ENCODE results near the gene MCRS1. TPM values are rescaled to one million over a fixed set of nuclear protein-coding genes. Genes with fewer than 3 reads are reported as not detected.

MCRS1 gene
- total RNA-seq, 1 experiment from 2014 or later: 86.8 TPM

DNA sequence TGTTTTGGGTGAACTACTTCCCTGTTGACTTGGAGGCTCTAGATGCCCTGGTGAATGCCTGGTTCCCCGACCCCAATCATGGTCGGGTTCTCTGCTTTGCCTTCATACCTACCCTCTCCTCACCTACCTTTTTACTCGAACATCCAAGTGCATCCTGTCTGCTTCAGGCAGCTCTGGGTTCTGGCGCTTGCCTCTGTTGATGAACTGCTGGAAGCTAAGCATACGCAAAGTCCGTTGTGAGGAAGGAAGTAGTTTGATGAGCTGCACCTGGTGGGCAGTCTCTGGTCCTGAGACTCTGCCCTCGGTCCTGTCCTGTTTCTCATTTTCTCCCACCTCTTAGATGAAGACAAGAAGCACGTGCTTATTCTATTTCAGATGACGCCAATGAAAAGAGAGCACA, 15.5 kb downstream of the MCRS1 start:
- no peaks in the 10 kb centered on the region for H4K20me1 ChIP-seq (ENCODE audit: low read length)
- DNase-seq (no peak), ATAC-seq (no peak)
- intact Hi-C loops (cut with micrococcal nuclease): loop anchor here (2.0 kb wide), 1 partner anchor 38 kb away; no protein-coding TSS in a partner anchor
- POLR2A ChIA-PET (ENCODE audit: unreplicated experiment): no interaction called here
- H3K4me3 ChIP-seq (ENCODE audit: low read length): no peak overlapping the region
- TF ChIP-seq EZH2phosphoT487 (IDR thresholded peaks at IDR 0.05; ENCODE audit: borderline replicate concordance, low read length) (no peak), EZH2 (IDR thresholded peaks at IDR 0.05; ENCODE audit: low read length, unreplicated experiment) (no peak)
- TF ChIP-seq, protein P1, sequence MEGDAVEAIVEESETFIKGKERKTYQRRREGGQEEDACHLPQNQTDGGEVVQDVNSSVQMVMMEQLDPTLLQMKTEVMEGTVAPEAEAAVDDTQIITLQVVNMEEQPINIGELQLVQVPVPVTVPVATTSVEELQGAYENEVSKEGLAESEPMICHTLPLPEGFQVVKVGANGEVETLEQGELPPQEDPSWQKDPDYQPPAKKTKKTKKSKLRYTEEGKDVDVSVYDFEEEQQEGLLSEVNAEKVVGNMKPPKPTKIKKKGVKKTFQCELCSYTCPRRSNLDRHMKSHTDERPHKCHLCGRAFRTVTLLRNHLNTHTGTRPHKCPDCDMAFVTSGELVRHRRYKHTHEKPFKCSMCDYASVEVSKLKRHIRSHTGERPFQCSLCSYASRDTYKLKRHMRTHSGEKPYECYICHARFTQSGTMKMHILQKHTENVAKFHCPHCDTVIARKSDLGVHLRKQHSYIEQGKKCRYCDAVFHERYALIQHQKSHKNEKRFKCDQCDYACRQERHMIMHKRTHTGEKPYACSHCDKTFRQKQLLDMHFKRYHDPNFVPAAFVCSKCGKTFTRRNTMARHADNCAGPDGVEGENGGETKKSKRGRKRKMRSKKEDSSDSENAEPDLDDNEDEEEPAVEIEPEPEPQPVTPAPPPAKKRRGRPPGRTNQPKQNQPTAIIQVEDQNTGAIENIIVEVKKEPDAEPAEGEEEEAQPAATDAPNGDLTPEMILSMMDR (conservative IDR thresholded peaks at IDR 0.05; ENCODE audit: low read depth, low read length): no peak
- H3K27me3 ChIP-seq (ENCODE audit: low read length): no peaks in the 10 kb centered on the region
- no peak overlapping the region for H3K4me2 ChIP-seq (ENCODE audit: low read length)
- no peaks in the 10 kb centered on the region for H3K79me2 ChIP-seq (ENCODE audit: low read length)
- no TSS peak for BruUV-seq (replicated peaks)
- H2AFZ ChIP-seq (ENCODE audit: low read length): no peak overlapping the region
- no peaks in the 10 kb centered on the region for H3K9me3 ChIP-seq (ENCODE audit: low read length)
- CTCF ChIA-PET: interaction anchor here (0.6 to 1.5 kb wide), 4 partner anchors 20 to 264 kb away, joined by 3 to 9 read pairs (median 4); no protein-coding TSS in a partner anchor
- H3K4me1 ChIP-seq (ENCODE audit: insufficient read depth, low read length): no peaks in the 10 kb centered on the region
- H3K36me3 ChIP-seq (ENCODE audit: low read depth, low read length): peaks cover 6% of the 10 kb centered on the region; the same call in 1 of the 2 replicates
- no peak overlapping the region for H3K9ac ChIP-seq (ENCODE audit: low read length)
- H3F3A ChIP-seq (ENCODE audit: low read length, unreplicated experiment): no peaks in the 10 kb centered on the region
- no peaks in the 10 kb centered on the region for H3K9me2 ChIP-seq (replicated peaks; ENCODE audit: low read length)
- H3K27ac ChIP-seq (ENCODE audit: low read length): no peak overlapping the region

DNA sequence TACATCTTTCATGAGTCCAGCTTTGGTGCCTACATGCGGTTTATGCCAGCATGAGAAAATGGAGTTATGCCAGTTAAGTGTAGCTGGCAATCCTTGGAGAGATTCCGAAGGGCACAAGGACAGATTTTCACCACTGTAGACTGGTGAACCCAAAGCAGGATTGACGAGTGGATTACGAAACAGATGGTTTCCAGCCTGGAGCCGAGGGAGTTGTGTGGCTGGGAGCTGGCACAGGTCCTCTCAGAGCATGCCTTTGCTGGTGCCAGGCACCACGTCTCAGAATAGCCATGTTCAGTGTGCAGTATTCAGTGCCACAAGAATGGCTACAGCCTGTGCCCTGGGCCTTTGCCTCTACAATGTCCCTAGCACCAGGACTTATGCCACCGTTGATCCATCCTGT, 15.9 kb downstream of the MCRS1 start:
- H3K9me2 ChIP-seq (replicated peaks; ENCODE audit: low read length): no peaks in the 10 kb centered on the region
- no peaks in the 10 kb centered on the region for H3K9me3 ChIP-seq (ENCODE audit: low read length)
- no peak overlapping the region for H3K27ac ChIP-seq (ENCODE audit: low read length)
- CTCF ChIA-PET: no interaction called here
- no peaks in the 10 kb centered on the region for H3F3A ChIP-seq (ENCODE audit: low read length, unreplicated experiment)
- POLR2A ChIA-PET (ENCODE audit: unreplicated experiment): interaction anchor here (0.5 kb wide), 1 partner anchor 37 kb away, joined by 3 read pairs; no protein-coding TSS in a partner anchor
- BruUV-seq (replicated peaks): no TSS peak
- H3K9ac ChIP-seq (ENCODE audit: low read length): no peak overlapping the region
- no peaks in the 10 kb centered on the region for H4K20me1 ChIP-seq (ENCODE audit: low read length)
- H2AFZ ChIP-seq (ENCODE audit: low read length): no peak overlapping the region
- H3K4me2 ChIP-seq (ENCODE audit: low read length): no peak overlapping the region
- no peaks in the 10 kb centered on the region for H3K79me2 ChIP-seq (ENCODE audit: low read length)
- intact Hi-C loops (cut with micrococcal nuclease): loop anchor here (2.0 kb wide), 1 partner anchor 37 kb away; no protein-coding TSS in a partner anchor
- no peak for TF ChIP-seq EZH2phosphoT487 (IDR thresholded peaks at IDR 0.05; ENCODE audit: borderline replicate concordance, low read length)
- no peak for TF ChIP-seq EZH2 (IDR thresholded peaks at IDR 0.05; ENCODE audit: low read length, unreplicated experiment)
- TF ChIP-seq, protein P1 (conservative IDR thresholded peaks at IDR 0.05; ENCODE audit: low read depth, low read length): no peak
- ATAC-seq (no peak), DNase-seq (peak; percentile 24)
- H3K27me3 ChIP-seq (ENCODE audit: low read length): no peaks in the 10 kb centered on the region
- H3K4me3 ChIP-seq (ENCODE audit: low read length): no peak overlapping the region
- peaks cover 6% of the 10 kb centered on the region; the same call in 1 of the 2 replicates for H3K36me3 ChIP-seq (ENCODE audit: low read depth, low read length)
- no peaks in the 10 kb centered on the region for H3K4me1 ChIP-seq (ENCODE audit: insufficient read depth, low read length)

DNA sequence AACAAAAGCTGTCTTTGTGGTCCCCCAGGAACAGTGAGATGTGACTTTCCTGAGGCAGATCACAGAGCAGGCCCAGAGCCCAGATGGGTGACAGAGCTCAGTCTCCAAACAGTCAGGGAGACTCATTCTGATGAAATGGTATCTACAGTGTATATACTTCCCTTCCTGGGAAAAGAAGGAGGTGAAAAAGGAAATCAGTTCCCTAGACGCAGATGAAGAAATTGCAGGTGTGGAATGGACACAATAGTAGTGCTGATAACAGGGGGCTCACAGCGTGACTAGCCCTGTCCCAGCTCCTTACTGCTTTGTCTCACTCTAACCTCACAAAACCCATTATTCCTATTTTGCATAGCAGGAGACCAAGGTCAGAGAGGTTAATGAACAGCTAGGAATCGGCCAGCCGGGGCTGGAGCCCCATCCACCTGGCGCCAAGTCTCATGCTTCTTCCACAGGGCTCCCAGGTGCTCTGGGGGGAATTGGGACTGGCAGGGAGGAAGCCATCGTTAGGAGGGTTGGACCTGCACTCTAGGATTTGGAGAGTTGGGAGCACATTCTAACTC, 17.2 kb downstream of the MCRS1 start:
- H3K4me1 ChIP-seq (ENCODE audit: insufficient read depth, low read length): no peaks in the 10 kb centered on the region
- H3K4me3 ChIP-seq (ENCODE audit: low read length): no peak overlapping the region
- intact Hi-C loops (cut with micrococcal nuclease): no loop called here
- no peaks in the 10 kb centered on the region for H3F3A ChIP-seq (ENCODE audit: low read length, unreplicated experiment)
- no peaks in the 10 kb centered on the region for H3K27me3 ChIP-seq (ENCODE audit: low read length)
- H3K4me2 ChIP-seq (ENCODE audit: low read length): no peak overlapping the region
- ChIA-PET POLR2A (ENCODE audit: unreplicated experiment) (no interaction called here), CTCF (no interaction called here)
- no peaks in the 10 kb centered on the region for H4K20me1 ChIP-seq (ENCODE audit: low read length)
- H3K9me2 ChIP-seq (replicated peaks; ENCODE audit: low read length): no peaks in the 10 kb centered on the region
- H3K9ac ChIP-seq (ENCODE audit: low read length): no peak overlapping the region
- H2AFZ ChIP-seq (ENCODE audit: low read length): no peak overlapping the region
- no peaks in the 10 kb centered on the region for H3K79me2 ChIP-seq (ENCODE audit: low read length)
- DNase-seq (no peak), ATAC-seq (no peak)
- no peak overlapping the region for H3K27ac ChIP-seq (ENCODE audit: low read length)
- H3K9me3 ChIP-seq (ENCODE audit: low read length): no peaks in the 10 kb centered on the region
- no peak for TF ChIP-seq EZH2 (IDR thresholded peaks at IDR 0.05; ENCODE audit: low read length, unreplicated experiment)
- no peak for TF ChIP-seq EZH2phosphoT487 (IDR thresholded peaks at IDR 0.05; ENCODE audit: borderline replicate concordance, low read length)
- TF ChIP-seq, protein P1 (conservative IDR thresholded peaks at IDR 0.05; ENCODE audit: low read depth, low read length): no peak
- no TSS peak for BruUV-seq (replicated peaks)
- no peaks in the 10 kb centered on the region for H3K36me3 ChIP-seq (ENCODE audit: low read depth, low read length)

Measured in PC-3 (cell line).